HG02588 (cell line): Measurements from ENCODE around the gene IL6ST.
A peak's percentile ranks its signal among the peaks of the same experiment; 100 is the strongest.
"Not testable (repeated sequence)": the region's sequence is repeated elsewhere in the genome, so short reads cannot be mapped to it uniquely, and the experiment has no call there.

ENCODE experiments used
- ATAC-seq: cut with Tn5 transposase; IDR thresholded peaks from one replicate; pipeline ENCODE4 v1.9.1; 2021; ENCODE audit warnings: mild to moderate bottlenecking, moderate library complexity; ENCODE audit not compliant: unreplicated experiment

IL6ST gene

DNA sequence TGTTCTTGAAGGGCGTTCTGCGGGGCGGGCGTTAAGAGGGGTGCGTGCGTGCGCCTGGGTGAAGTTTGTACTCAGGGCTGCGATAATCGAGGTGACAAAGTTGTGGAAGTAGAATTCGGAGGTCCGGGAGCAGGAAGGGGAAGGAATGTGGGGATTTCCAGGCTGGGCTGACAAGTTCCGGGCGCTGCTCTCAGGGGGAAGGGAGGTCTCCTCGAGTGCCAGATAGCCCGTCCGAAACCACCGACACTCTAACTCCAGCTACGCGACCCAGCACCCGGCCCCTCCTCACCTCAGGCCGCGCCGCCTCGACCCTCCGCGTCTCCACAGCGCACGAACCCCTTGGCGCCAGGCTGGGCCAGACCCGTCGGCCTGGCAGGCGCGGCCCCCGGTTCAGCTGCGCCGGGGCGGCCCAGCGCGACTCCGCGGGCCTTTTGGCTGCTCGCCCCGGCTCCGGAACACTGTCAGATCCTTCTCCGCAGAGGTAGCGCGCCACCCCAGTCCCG lies at the start of gene IL6ST:
TSS of gene IL6ST (minus strand) at position 469 of the 503 bp plus-strand sequence. CDS start 18,685 bp downstream, outside the sequence.
- ATAC-seq, result peak; percentile 38

- ATAC-seq, result no peak
These were observed 45.2 kb upstream of the IL6ST start for GRCh38 chr5:56039985-56040384.

- not testable (repeated sequence) for ATAC-seq
These were observed 43.4 kb upstream of the IL6ST start for GRCh38 chr5:56038206-56038605.

- ATAC-seq, result no peak
These were observed 42.8 kb upstream of the IL6ST start for GRCh38 chr5:56037531-56038010.

DNA sequence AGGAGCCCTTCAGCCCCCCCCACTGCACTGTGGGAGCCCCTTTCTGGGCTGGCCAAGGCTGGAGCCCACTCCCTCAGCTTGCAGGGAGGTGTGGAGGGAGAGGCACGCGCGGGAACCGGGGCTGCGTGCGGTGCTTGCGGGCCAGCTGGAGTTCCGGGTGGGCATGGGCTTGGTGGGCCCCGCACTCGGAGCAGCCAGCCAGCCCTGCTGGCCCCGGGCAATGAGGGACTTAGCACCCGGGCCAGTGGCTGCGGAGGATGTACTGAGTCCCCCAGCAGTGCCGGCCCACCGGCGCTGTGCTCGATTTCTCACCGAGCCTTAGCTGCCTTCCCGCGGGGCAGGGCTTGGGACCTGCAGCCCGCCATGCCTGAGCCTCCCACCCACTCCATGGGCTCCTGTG lies 40.6 kb upstream of the IL6ST start:
- not testable (repeated sequence) for ATAC-seq

DNA sequence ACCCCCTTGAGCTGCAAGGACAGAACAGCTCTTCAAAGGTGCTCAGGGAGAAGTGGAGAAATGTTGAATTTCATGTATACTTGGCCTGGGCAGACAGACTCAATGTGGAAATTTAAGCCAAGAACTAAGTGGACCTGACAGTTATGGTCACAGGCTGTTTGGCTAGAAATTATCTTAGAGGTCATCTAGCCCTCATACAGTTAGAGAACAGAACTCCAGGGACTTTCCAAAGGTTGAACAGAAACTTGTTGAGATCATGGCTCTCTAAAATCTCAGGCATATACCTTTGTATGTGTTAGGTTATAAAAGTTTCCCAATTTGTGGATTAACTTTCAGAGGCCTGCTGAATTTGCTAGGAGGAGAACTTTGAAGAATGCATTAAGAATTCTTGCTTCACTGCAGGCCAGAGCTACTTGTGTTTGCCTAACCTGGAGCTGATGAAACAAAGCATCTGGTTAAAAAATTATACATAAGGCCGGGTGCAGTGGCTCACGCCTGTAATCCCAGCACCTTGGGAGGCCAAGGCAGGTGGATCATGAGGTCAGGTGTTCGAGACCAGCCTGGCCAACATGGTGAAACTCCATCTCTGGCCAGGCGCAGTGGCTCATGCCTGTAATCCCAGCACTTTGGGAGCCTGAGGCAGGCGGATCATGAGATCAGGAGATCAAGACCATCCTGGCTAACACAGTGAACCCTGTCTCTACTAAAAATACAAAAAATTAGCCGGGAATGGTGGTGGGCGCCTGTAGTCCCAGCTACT lies 35.3 kb upstream of the IL6ST start:
- not testable (repeated sequence) for ATAC-seq

GRCh38 chr5:56029457-56029856 lies 34.7 kb upstream of the IL6ST start:
- ATAC-seq, result no peak

DNA sequence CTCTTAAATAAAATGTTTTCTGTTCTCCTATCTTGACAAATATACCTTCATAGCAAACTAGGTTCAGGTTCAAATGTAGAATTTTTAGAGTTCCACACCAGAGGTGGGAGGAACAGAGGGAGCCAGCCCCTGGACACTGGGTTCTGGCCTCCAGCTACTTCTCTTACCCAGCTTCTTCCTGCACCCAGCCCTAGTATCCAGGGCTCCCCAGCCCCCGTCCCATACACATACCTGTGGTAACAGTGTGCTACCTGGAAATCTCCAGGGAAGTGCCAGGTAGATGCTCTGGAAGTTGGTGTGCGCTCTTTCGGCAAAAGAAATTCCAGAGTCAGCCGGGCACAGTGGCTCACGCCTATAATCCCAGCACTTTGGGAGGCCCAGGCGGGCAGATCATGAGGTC lies 33.9 kb upstream of the IL6ST start:
- ATAC-seq, result no peak

DNA sequence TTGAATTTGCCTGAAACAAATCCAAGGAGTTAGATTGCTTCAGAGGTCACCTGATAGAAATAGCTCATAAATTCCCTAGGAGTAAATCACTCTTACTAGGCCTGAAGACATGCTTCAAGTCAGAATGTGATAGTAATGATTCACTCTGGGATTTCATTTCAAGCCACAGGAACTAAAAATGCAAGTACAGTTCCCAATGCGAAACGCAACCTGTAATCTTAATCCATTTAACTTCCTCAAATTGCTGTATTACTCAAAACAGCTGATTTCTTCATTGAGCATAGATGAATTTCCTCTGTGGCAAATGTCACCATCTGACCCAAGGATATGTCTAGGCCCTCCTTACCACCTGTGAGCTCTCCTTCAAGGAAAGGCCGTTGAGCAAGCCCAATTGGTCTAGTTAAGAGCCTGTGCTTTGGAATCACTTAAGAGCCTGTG lies 32.1 kb upstream of the IL6ST start:
- peak; percentile 65 for ATAC-seq

- ATAC-seq, result no peak
These were observed 30.6 kb upstream of the IL6ST start for GRCh38 chr5:56025151-56025885.

DNA sequence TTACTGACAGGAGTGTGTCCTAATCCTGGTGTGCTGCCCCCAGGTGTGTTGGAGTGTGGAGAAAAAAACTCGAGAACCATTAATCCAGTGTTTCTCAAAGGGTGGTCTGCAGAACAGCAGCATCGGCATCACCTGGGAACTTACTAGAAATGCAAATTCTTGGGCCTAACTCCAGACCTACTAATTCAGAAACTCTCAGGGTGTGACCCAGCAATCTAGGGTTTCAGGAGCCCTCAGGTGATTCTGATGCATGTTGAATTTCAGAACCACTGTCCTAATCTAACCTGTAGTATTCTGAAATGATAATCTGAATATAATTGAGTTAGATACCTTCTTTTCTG lies 30.0 kb upstream of the IL6ST start:
- peak; percentile 50 for ATAC-seq

GRCh38 chr5:56023296-56023695 lies 28.5 kb upstream of the IL6ST start:
- no peak for ATAC-seq

GRCh38 chr5:56019306-56020272 lies 24.8 kb upstream of the IL6ST start:
- no peak for ATAC-seq

DNA sequence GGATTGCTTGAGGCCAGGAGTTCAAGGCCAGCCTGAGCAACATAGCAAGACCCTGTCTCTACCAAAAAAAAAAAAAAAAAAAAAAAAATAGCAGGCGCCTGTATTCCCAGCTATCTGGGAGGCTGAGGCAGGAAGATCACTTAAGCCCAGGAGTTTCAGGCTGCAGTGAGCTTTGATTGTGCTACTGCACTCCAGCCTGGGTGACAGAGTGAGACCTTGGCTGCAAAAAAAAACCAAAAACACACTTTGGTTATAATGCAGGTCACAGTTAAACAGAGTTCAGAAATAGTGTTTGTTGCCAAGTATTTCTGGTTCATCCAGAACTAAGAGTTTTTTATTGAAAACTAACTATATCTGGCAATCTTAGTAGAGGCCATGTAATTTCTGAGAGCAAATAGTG lies 24.1 kb upstream of the IL6ST start:
- ATAC-seq, result no peak

DNA sequence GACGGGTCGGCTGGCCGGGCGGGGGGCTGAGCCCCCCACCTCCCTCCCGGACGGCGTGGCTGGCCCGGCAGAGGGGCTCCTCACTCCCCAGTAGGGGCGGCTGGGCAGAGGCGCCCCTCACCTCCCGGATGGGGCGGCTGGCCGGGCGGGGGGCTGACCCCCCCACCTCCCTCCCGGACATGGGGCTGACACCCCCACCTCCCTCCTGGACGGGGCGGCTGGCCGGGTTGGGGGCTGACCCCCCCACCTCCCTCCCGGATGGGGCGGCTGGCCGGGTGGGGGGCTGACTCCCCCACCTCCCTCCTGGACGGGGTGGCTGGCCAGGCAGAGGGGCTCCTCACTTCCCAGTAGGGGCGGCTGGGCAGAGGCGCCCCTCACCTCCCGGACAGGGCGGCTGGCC lies 19.9 kb upstream of the IL6ST start:
- ATAC-seq, result not testable (repeated sequence)

DNA sequence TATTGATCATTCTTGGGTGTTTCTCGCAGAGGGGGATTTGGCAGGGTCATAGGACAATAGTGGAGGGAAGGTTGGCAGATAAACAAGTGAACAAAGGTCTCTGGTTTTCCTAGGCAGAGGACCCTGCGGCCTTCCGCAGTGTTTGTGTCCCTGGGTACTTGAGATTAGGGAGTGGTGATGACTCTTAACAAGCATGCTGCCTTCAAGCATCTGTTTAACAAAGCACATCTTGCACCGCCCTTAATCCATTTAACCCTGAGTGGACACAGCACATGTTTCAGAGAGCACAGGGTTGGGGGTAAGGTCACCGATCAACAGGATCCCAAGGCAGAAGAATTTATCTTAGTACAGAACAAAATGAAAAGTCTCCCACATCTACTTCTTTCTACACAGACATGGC lies 19.2 kb upstream of the IL6ST start:
- not testable (repeated sequence) for ATAC-seq

DNA sequence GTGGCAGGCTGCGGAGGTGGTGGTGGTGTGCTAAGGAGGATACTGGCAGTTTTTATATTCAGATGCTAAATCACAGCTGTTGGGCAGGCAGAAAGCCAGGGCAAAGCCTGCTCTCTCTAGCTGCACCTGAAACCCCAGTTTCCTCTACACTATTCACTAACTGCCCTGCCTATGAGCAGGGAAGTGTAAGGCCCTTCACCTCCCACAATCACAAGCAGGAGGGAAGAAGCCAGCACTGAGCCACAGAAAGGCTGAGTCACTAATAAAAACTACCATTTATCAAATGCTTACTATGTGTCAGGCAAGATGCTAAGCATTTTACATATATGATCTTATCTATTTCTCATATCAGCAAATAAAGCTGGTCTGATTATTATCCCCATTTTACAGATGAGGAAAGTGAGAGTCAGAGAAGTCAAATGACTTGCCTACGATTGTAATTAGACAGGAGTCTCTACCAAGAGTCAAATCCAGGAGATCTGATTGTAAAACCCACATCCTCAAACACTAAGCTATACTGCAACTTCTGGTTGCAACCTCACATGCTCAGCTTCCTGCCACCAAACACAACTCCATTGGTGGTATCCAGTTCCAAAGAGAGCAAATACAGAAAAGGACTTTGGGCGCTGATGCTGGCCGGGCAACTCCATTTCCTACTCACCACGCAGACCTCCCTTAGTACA lies 17.7 kb upstream of the IL6ST start:
- no peak for ATAC-seq

DNA sequence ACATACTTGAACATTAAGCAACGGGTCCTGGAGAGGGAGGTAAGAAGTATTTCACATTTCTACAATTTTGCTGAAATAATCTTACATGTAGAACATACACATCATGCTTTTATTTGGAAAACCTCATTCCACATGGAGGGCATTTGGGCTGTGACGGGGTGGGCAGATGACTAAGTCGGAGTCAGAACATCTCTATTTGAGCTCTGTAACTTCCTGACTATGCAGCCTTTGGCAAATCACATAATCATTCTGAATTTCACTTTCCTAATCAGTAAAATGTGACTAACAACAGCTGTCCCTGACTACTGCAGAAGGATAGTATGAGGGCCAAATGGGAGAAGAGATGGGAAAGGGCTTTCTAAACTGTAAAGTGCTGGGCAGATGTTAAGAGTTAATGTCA lies 17.1 kb upstream of the IL6ST start:
- ATAC-seq, result no peak

- ATAC-seq, result no peak
These were observed 15.7 kb upstream of the IL6ST start for GRCh38 chr5:56010431-56010830.

DNA sequence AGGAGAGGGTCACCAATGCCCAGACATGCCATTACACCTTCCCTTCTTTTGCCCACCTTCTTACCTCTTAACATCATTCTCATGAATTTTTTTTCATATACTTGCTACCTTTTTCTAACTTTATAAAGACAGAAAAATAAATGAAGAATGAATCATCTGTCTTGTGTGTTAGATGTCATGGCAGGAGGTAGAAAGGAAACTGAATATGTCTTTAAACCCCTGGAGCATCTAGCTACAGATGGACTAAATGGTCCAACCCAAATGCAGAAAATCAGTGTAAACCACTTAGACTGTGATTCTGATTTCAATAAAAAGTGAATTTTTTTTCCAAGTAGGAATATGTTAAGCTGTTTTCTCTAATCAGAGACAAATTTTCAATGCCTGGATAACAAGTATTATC lies 11.8 kb upstream of the IL6ST start:
- ATAC-seq, result no peak
